Body of pancreas (tissue), 4 donors: ENCODE data around the gene COX7A2L. TPM values are rescaled to one million over a fixed set of nuclear protein-coding genes. Genes with fewer than 3 reads are reported as not detected.
A peak's percentile ranks its signal among the peaks of the same experiment; 100 is the strongest.

Source experiments
- ATAC-seq: fragments of 150-250 bp; one replicate; pipeline ENCODE4 v1.9.1; 2016
- DNase-seq, 4 donors: peaks; one replicate each; pipeline ENCODE4 v3.0.0-alpha.2; 2019
- H3K27ac ChIP-seq, 4 donors: fragments of 200-600 bp; sonication (generic); 1 replicate in 3 of 4; 2 replicates in 1 of 4; pipeline versions ENCODE4 v1.5.1 to v1.6.1; 2016 to 2019; ENCODE audit warnings: mild to moderate bottlenecking in 1 of 4, mixed read lengths in 1 of 4, moderate library complexity in 1 of 4
- H3K27me3 ChIP-seq, 2 donors: fragments of 200-600 bp; sonication (generic); one replicate each; pipeline ENCODE4 v1.6.0; 2016; ENCODE audit warnings: mild to moderate bottlenecking in 1 of 2
- H3K36me3 ChIP-seq, 2 donors: fragments of 200-600 bp; sonication (generic); replicated peaks in 1 of 2; 2 replicates each; pipeline ENCODE4 v1.5.1; 2016; ENCODE audit warnings: low read depth in 2 of 2; ENCODE audit not compliant: insufficient read depth in 1 of 2
- H3K4me1 ChIP-seq: fragments of 200-600 bp; sonication (generic); one replicate; pipeline ENCODE4 v1.6.0; 2016
- H3K4me3 ChIP-seq, 2 donors: fragments of 200-600 bp; sonication (generic); 1 replicate in 1 of 2; 2 replicates in 1 of 2; pipeline ENCODE4 v1.5.1; 2016 to 2019
- H3K9me3 ChIP-seq, 3 donors: fragments of 200-600 bp; sonication (generic); 1 replicate in 2 of 3; 2 replicates in 1 of 3; pipeline ENCODE4 v1.5.1; 2016
- CTCF ChIP-seq, 7 experiments: fragments of 450-650 bp in 4 of 7; fragments of 200-600 bp in 3 of 7; sonication (generic) in 3 of 7; IDR thresholded peaks; one replicate each; pipeline ENCODE4 v1.5.1; 2016 to 2019; ENCODE audit warnings: antibody characterized with exemption in 7 of 7
- POLR2A ChIP-seq, 3 donors: fragments of 450-650 bp; IDR thresholded peaks; one replicate each; pipeline ENCODE4 v1.6.1; 2016; ENCODE audit warnings: antibody characterized with exemption in 3 of 3, mild to moderate bottlenecking in 2 of 3
- WGBS, 2 donors: methylation state at CpG; one replicate each; pipeline ENCODE4 v1.1.5; 2017; 5-methylcytosine and 5-hydroxymethylcytosine counted together
- intact Hi-C: fragments of 100-400 bp; cut with DNase I; formaldehyde crosslinking; loops from one replicate; pipeline ENCODE4 v1.15.1; 2023
- total RNA-seq, 2 donors: library from RNA; depleted of rRNA; stranded (reverse); fragments of >200 nt; gene quantifications; one replicate each; pipeline ENCODE4 v1.1.0, GENCODE V29; 2016

Gene COX7A2L
- total RNA-seq, 2 donors from 2014 or later = 41.9 to 58.1 TPM

- Histone ChIP-seq H3K36me3 (peaks cover 2 to 6% of the 10 kb centered on the region in 2 donors), H3K27me3 (no peaks in the 10 kb centered on the region), H3K4me1 (peaks cover 21% of the 10 kb centered on the region), H3K4me3 (no peak overlapping the region), H3K9me3 (no peaks in the 10 kb centered on the region), H3K27ac (peak overlapping the region in 1 of 4 donors; percentile 16)
- DNase-seq = peak in 1 of 4 donors; percentile 40
- no peak for TF ChIP-seq POLR2A (IDR thresholded peaks at IDR 0.05)
- no peak for TF ChIP-seq CTCF (IDR thresholded peaks at IDR 0.05)
- peak; percentile 80 for ATAC-seq
- intact Hi-C loops = no loop called here
- WGBS, 2 donors = 37 to 38% methylated on average over 4 of the region's 4 CpGs
Observed at GRCh38 chr2:42327125-42327524, 33.9 kb downstream of the COX7A2L start.

- Histone ChIP-seq H3K4me3 (no peak overlapping the region), H3K27me3 (no peaks in the 10 kb centered on the region), H3K27ac (no peak overlapping the region), H3K4me1 (peaks cover 18% of the 10 kb centered on the region), H3K36me3 (peaks cover 2 to 6% of the 10 kb centered on the region in 2 donors), H3K9me3 (no peaks in the 10 kb centered on the region)
- DNase-seq (no peak), ATAC-seq (no peak)
- intact Hi-C loops = no loop called here
- TF ChIP-seq CTCF (IDR thresholded peaks at IDR 0.05) (no peak), POLR2A (IDR thresholded peaks at IDR 0.05) (no peak)
- 86 to 100% methylated on average over 1 of the region's 1 CpG for WGBS, 2 donors
Observed at GRCh38 chr2:42325609-42326008, 35.4 kb downstream of the COX7A2L start.

GRCh38 chr2:42324949-42325348 is 36.1 kb downstream of the COX7A2L start:
- 90 to 93% methylated on average over 2 of the region's 2 CpGs for WGBS, 2 donors
- no peak overlapping the region for H3K27ac ChIP-seq
- TF ChIP-seq POLR2A (IDR thresholded peaks at IDR 0.05) (no peak), CTCF (IDR thresholded peaks at IDR 0.05) (no peak)
- H3K36me3 ChIP-seq = peaks cover under 1 to 4% of the 10 kb centered on the region in 2 donors
- no peak overlapping the region for H3K4me3 ChIP-seq
- peaks cover 14% of the 10 kb centered on the region for H3K4me1 ChIP-seq
- no peaks in the 10 kb centered on the region for H3K9me3 ChIP-seq
- ATAC-seq (no peak), DNase-seq (no peak)
- H3K27me3 ChIP-seq = no peaks in the 10 kb centered on the region
- intact Hi-C loops = no loop called here

GRCh38 chr2:42324244-42324643 is 36.8 kb downstream of the COX7A2L start:
- Histone ChIP-seq H3K4me1 (peaks cover 13% of the 10 kb centered on the region), H3K4me3 (no peak overlapping the region), H3K27ac (no peak overlapping the region), H3K27me3 (no peaks in the 10 kb centered on the region), H3K9me3 (no peaks in the 10 kb centered on the region), H3K36me3 (no peaks in the 10 kb centered on the region)
- no peak for TF ChIP-seq CTCF (IDR thresholded peaks at IDR 0.05)
- TF ChIP-seq POLR2A (IDR thresholded peaks at IDR 0.05) = no peak
- intact Hi-C loops = no loop called here
- WGBS, 2 donors = 97% methylated on average over 4 of the region's 4 CpGs
- DNase-seq (no peak), ATAC-seq (no peak)

GRCh38 chr2:42321452-42322064 is 39.5 kb downstream of the COX7A2L start:
- Histone ChIP-seq H3K36me3 (no peaks in the 10 kb centered on the region), H3K4me1 (peaks cover 2% of the 10 kb centered on the region), H3K4me3 (no peak overlapping the region), H3K9me3 (no peaks in the 10 kb centered on the region), H3K27me3 (no peaks in the 10 kb centered on the region), H3K27ac (no peak overlapping the region)
- WGBS, 2 donors = 60 to 90% methylated on average over 2 of the region's 2 CpGs
- intact Hi-C loops = no loop called here
- TF ChIP-seq POLR2A (IDR thresholded peaks at IDR 0.05) = no peak
- no peak for TF ChIP-seq CTCF (IDR thresholded peaks at IDR 0.05)
- no peak for DNase-seq
- ATAC-seq = no peak
